ENCODE results near the gene RIPK4. TPM values are rescaled to one million over a fixed set of nuclear protein-coding genes. Genes with fewer than 3 reads are reported as not detected.
"Not testable (repeated sequence)": the region's sequence is repeated elsewhere in the genome, so short reads cannot be mapped to it uniquely, and the experiment has no call there.

The RIPK4 gene
- total RNA-seq, 1 experiment from 2014 or later: not detected

DNA sequence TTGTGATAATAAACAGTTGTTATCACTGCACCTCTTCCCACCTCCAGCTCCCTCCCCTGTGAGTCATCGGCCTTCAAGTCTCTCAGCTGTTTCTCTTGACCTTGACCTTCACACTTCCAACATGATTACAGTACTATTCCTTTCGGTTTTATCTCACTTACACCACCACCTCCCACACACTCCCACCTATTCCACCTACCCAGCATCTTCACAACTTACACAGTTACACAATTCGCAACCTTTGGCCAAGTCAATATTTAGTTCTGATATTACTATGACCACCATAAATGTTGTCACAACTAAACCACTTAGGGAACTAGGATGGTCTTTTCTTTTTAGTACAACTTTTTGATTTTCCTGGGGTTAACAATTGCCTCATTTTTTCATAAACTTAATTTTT is 60.2 kb downstream of the RIPK4 start:
- H3K27me3 ChIP-seq: no peaks in the 10 kb centered on the region
- peak in 1 of 2 experiments; percentile 29 for DNase-seq
- H3K4me3 ChIP-seq: no peak overlapping the region
- no peaks in the 10 kb centered on the region for H3K9me3 ChIP-seq (replicated peaks)
- H3K4me1 ChIP-seq: no peaks in the 10 kb centered on the region; the same call in 1 of the 2 replicates
- H3K27ac ChIP-seq: no peak overlapping the region
- no peaks in the 10 kb centered on the region for H3K36me3 ChIP-seq

DNA sequence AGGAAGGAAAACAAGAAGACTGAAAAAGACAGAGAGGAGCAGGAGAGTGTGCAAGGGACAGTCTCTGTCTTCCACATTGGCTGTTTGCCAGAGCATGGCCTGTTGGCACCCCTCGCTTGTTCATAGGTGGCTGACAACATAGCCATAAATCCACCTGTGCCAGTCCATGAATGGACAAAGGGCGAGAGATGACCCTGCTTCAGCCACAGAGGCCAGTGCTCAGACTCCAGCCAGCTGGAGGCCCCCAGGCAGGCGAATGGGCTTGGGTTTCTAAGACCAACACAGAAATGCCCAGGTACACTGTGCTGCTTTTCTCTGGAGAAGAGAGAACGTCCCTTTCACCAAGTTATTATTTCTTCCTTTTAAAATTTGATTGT is 60.6 kb downstream of the RIPK4 start:
- DNase-seq: no peak

GRCh38 chr21:41705546-41706262 is 61.1 kb downstream of the RIPK4 start:
- Histone ChIP-seq H3K9me3 (replicated peaks) (no peaks in the 10 kb centered on the region), H3K27ac (no peak overlapping the region), H3K27me3 (no peaks in the 10 kb centered on the region), H3K4me1 (no peaks in the 10 kb centered on the region; the same call in 1 of the 2 replicates), H3K4me3 (no peak overlapping the region), H3K36me3 (no peaks in the 10 kb centered on the region)
- DNase-seq: no peak

More for the DNA sequence above, 60.6 kb downstream of the RIPK4 start:
- H3K4me3 ChIP-seq: no peak overlapping the region
- H3K27me3 ChIP-seq: no peaks in the 10 kb centered on the region
- no peaks in the 10 kb centered on the region for H3K36me3 ChIP-seq
- no peaks in the 10 kb centered on the region for H3K9me3 ChIP-seq (replicated peaks)
- H3K27ac ChIP-seq: no peak overlapping the region
- no peaks in the 10 kb centered on the region; the same call in 1 of the 2 replicates for H3K4me1 ChIP-seq

GRCh38 chr21:41703857-41704501 is 62.9 kb downstream of the RIPK4 start:
- no peaks in the 10 kb centered on the region for H3K27me3 ChIP-seq
- no peaks in the 10 kb centered on the region for H3K9me3 ChIP-seq (replicated peaks)
- no peak overlapping the region for H3K4me3 ChIP-seq
- no peaks in the 10 kb centered on the region; the same call in 1 of the 2 replicates for H3K4me1 ChIP-seq
- no peaks in the 10 kb centered on the region for H3K36me3 ChIP-seq
- H3K27ac ChIP-seq: no peak overlapping the region
- DNase-seq: no peak

- Histone ChIP-seq H3K4me3 (no peak overlapping the region), H3K27me3 (no peaks in the 10 kb centered on the region), H3K4me1 (no peaks in the 10 kb centered on the region; the same call in 1 of the 2 replicates), H3K9me3 (replicated peaks) (no peaks in the 10 kb centered on the region), H3K27ac (no peak overlapping the region), H3K36me3 (no peaks in the 10 kb centered on the region)
- DNase-seq: no peak
Observed at GRCh38 chr21:41701749-41702148, 65.1 kb downstream of the RIPK4 start.

GRCh38 chr21:41699311-41699710 is 67.5 kb downstream of the RIPK4 start:
- H3K27me3 ChIP-seq: no peaks in the 10 kb centered on the region
- no peaks in the 10 kb centered on the region for H3K9me3 ChIP-seq (replicated peaks)
- H3K4me1 ChIP-seq: no peaks in the 10 kb centered on the region
- no peak overlapping the region for H3K4me3 ChIP-seq
- DNase-seq: no peak
- H3K27ac ChIP-seq: no peak overlapping the region
- H3K36me3 ChIP-seq: no peaks in the 10 kb centered on the region

DNA sequence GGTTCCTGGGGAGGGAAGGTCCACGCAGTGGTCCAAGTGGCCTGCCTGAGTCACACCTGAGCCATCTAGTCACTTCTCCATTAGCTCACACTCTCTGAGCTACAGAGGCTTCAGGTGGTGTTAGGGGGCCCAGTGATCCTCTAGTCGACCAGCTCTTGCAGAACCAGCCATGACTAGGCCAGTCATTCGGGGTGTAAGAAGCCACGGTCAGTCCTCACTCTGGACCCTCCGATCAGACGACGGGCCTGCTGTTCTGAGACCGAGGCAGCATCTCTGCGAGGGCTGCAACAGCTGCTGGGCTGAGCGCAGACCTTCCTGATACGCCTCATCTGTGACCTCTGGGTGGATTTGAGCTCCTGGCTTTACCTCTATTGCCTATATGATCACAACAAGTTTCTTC is 68.8 kb downstream of the RIPK4 start:
- no peaks in the 10 kb centered on the region for H3K27me3 ChIP-seq
- H3K9me3 ChIP-seq (replicated peaks): no peaks in the 10 kb centered on the region
- H3K36me3 ChIP-seq: no peaks in the 10 kb centered on the region
- DNase-seq: no peak
- H3K27ac ChIP-seq: no peak overlapping the region
- no peaks in the 10 kb centered on the region for H3K4me1 ChIP-seq
- H3K4me3 ChIP-seq: no peak overlapping the region

DNA sequence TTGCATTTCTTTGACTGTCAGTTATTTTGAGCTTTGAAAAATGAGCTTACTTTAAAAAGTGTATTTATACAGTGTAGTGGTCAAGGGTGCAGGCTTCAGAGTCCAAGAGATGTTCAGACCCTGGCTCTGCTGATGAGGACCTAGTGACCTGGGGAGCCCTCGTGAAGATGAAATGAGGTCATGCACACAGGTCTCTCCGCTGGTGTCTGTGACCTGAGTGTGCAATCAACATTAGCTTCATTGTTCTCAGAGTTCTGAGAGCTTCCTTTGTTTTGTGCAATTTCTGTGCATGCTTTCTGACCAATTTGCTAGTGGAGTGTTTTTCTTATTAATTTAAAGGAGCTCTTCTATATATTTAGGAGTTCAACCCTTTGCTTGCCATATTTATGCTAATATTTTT is 71.3 kb downstream of the RIPK4 start:
- no peak for DNase-seq

GRCh38 chr21:41694042-41694441 is 72.8 kb downstream of the RIPK4 start:
- H3K9me3 ChIP-seq (replicated peaks); H3K27ac ChIP-seq; H3K36me3 ChIP-seq; DNase-seq; H3K4me3 ChIP-seq; H3K4me1 ChIP-seq: not testable (repeated sequence)
- H3K27me3 ChIP-seq: peaks cover 10% of the 10 kb centered on the region

More for the DNA sequence above, 71.3 kb downstream of the RIPK4 start:
- Histone ChIP-seq H3K36me3 (no peaks in the 10 kb centered on the region), H3K4me3 (no peak overlapping the region), H3K9me3 (replicated peaks) (no peaks in the 10 kb centered on the region), H3K27me3 (peaks cover 10% of the 10 kb centered on the region), H3K4me1 (0 out of 2 replicates have a peak, but pooled peaks cover 2% of the 10 kb centered on the region), H3K27ac (no peak overlapping the region)

- Histone ChIP-seq H3K27me3 (peaks cover 10% of the 10 kb centered on the region), H3K9me3 (replicated peaks) (no peaks in the 10 kb centered on the region), H3K4me1 (0 out of 2 replicates have a peak, but pooled peaks cover 2% of the 10 kb centered on the region)
Observed at GRCh38 chr21:41692185-41692565, 74.7 kb downstream of the RIPK4 start.

DNA sequence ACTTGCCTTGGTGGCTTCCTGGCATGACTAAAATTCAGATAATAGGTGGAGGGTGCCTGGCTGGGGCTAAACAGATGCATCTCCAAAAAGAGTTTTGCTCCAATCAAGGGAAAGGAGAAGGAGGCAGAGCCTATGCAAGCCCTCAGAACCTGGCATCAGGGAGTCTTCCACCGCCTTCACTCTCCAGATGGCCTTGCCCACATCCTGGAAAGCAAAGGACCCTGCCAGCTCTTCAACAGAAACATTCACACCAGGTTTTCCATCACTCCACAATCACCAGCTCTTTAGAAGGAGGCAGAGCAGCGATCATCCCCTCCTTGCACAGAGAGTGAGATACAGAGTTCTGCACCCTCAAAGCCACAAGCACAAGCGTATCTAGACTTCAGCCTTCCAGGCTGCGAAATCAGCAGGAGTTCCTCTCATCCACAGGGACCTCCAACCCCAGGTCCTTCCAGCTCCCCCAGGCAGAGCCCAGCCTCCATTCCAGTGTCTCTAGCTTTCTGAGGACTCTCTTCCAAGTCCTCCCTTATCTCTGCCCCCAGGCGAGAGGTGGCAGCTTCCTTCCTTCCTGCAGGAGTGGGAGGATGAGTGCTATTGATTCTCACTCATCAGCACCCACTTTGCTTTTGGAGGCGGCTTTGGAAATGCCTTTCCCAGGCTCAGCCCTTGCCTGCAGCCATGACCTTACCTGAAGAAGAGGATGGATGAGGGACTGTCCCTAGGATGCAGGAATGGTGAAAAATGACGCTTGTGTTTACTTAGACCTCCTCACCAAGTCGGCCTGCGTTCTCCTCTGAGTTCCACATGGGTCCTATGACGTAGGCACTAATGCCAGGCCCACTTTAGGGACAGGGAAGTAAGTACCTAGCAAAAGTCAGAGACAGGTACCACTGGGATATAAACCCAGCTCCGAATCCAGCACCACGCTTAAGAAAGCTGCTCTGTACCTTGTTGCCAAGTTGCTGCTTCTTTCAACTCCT is 75.4 kb downstream of the RIPK4 start:
- Histone ChIP-seq H3K27me3 (peaks cover 10% of the 10 kb centered on the region), H3K36me3 (no peaks in the 10 kb centered on the region), H3K27ac (no peak overlapping the region), H3K9me3 (replicated peaks) (no peaks in the 10 kb centered on the region), H3K4me3 (no peak overlapping the region), H3K4me1 (0 out of 2 replicates have a peak, but pooled peaks cover 2% of the 10 kb centered on the region)
- DNase-seq: no peak

More at GRCh38 chr21:41692185-41692565, 74.7 kb downstream of the RIPK4 start:
- no peaks in the 10 kb centered on the region for H3K36me3 ChIP-seq
- no peak overlapping the region for H3K27ac ChIP-seq
- H3K4me3 ChIP-seq: no peak overlapping the region
- DNase-seq: peak; percentile 36 to 60

Other genes with a start within 250 kb of the RIPK4 start
- gene PRDM15, start 112.3 kb upstream of the RIPK4 start, total RNA-seq (2014; rRNA removed; shearing (Covaris generic)): 5.6 and 6.1 TPM in 2 replicates
- gene C2CD2, start 187.0 kb upstream of the RIPK4 start, total RNA-seq (2014; rRNA removed; shearing (Covaris generic)): 14.1 and 14.5 TPM in 2 replicates
- gene ZBTB21, start 243.3 kb upstream of the RIPK4 start, total RNA-seq (2014; rRNA removed; shearing (Covaris generic)): 20.5 and 25.7 TPM in 2 replicates